PC-9 (cell line): ENCODE data around the gene ZFYVE26. TPM values are rescaled to one million over a fixed set of nuclear protein-coding genes. Genes with fewer than 3 reads are reported as not detected.

Experiments
- BruUV-seq: library from RNA; stranded (reverse); fragments of 400-500 nt; replicated peaks from 2 replicates; lab custom pipeline; 2021; lab: Mats Ljungman, UMichigan
- CTCF ChIA-PET: fragments of 300-600 bp; sonication (Branson Sonifier 250); formaldehyde crosslinking; loops from one replicate; lab custom pipeline; 2022; ENCODE audit warnings: antibody characterized with exemption; lab: Charles Lee
- POLR2A ChIA-PET: fragments of 300-600 bp; sonication (Branson Sonifier 250); formaldehyde crosslinking; loops from one replicate; lab custom pipeline; 2022; ENCODE audit warnings: antibody characterized with exemption; ENCODE audit not compliant: unreplicated experiment; lab: Charles Lee
- DNase-seq, 2 experiments: peaks; one replicate each; pipeline versions ENCODE4 v3.0.0 to v3.0.0-alpha.2; 2015 to 2022; ENCODE audit warnings: mixed read lengths in 1 of 2
- H2AFZ ChIP-seq: fragments of 200-600 bp; sonication (generic); 2 replicates; pipeline ENCODE4 v1.8.1; 2017; ENCODE audit warnings: antibody characterized with exemption
- H3F3A ChIP-seq: fragments of 200-600 bp; sonication (generic); 2 replicates; pipeline ENCODE4 v1.8.1; 2017; ENCODE audit warnings: antibody characterized with exemption, mild to moderate bottlenecking, low read depth; ENCODE audit not compliant: insufficient read depth
- H3K27ac ChIP-seq: fragments of 200-600 bp; sonication (generic); 2 replicates; pipeline ENCODE4 v1.6.1; 2016; ENCODE audit warnings: mixed run types
- H3K27me3 ChIP-seq: fragments of 200-600 bp; sonication (generic); 2 replicates; pipeline ENCODE4 v1.6.1; 2016; ENCODE audit warnings: low read depth, mixed run types; ENCODE audit not compliant: insufficient read depth
- H3K36me3 ChIP-seq: fragments of 200-600 bp; sonication (generic); 2 replicates; pipeline ENCODE4 v1.6.1; 2016; ENCODE audit warnings: low read depth, mixed run types
- H3K4me1 ChIP-seq: fragments of 200-600 bp; sonication (generic); replicated peaks from 2 replicates; pipeline ENCODE4 v1.6.1; 2016; ENCODE audit warnings: mixed run types; ENCODE audit not compliant: insufficient read depth
- H3K4me2 ChIP-seq: fragments of 200-600 bp; sonication (generic); 2 replicates; pipeline ENCODE4 v1.6.1; 2017; ENCODE audit warnings: mixed run types
- H3K4me3 ChIP-seq: fragments of 200-600 bp; sonication (generic); 2 replicates; pipeline ENCODE4 v1.6.1; 2016; ENCODE audit warnings: mixed run types
- H3K79me2 ChIP-seq: fragments of 200-600 bp; sonication (generic); 2 replicates; pipeline ENCODE4 v1.6.1; 2017; ENCODE audit warnings: low read depth, mixed run types
- H3K9me2 ChIP-seq: fragments of 200-600 bp; sonication (generic); 2 replicates; pipeline ENCODE4 v1.8.1; 2017; ENCODE audit warnings: mild to moderate bottlenecking; ENCODE audit not compliant: insufficient read depth
- H3K9me3 ChIP-seq: fragments of 200-600 bp; sonication (generic); 2 replicates; pipeline ENCODE4 v1.8.1; 2016; ENCODE audit warnings: low read depth; ENCODE audit not compliant: insufficient read depth
- H4K20me1 ChIP-seq: fragments of 200-600 bp; sonication (generic); 2 replicates; pipeline ENCODE4 v1.8.1; 2017; ENCODE audit not compliant: insufficient read depth
- CTCF ChIP-seq: fragments of 200-600 bp; sonication (generic); conservative IDR thresholded peaks from 2 replicates; pipeline ENCODE4 v1.6.1; 2017; ENCODE audit warnings: mixed run types, antibody characterized with exemption, mild to moderate bottlenecking, moderate library complexity
- EZH2 ChIP-seq: fragments of 200-600 bp; sonication (generic); IDR thresholded peaks from 2 replicates; pipeline ENCODE4 v1.8.0; 2017; ENCODE audit warnings: antibody characterized with exemption, low read depth
- intact Hi-C: fragments of 100-400 bp; cut with micrococcal nuclease; formaldehyde crosslinking; loops from one replicate; pipeline ENCODE4 v1.10.0; 2022; ENCODE audit not compliant: unreplicated experiment
- total RNA-seq: library from RNA; stranded (reverse); gene quantifications from 2 replicates; pipeline ENCODE4 v1.2.3, GENCODE V29; 2021

The ZFYVE26 gene
- total RNA-seq, 1 experiment from 2014 or later = 19.2 TPM

- intact Hi-C loops = no loop called here
- DNase-seq = no peak
- TF ChIP-seq CTCF = no peak
- no peak for TF ChIP-seq EZH2
- no peaks in the 10 kb centered on the region for H3K27me3 ChIP-seq
- no peak overlapping the region for H2AFZ ChIP-seq
- no peaks in the 10 kb centered on the region for H3K9me3 ChIP-seq
- CTCF ChIA-PET = no interaction called here
- no peaks in the 10 kb centered on the region for H3F3A ChIP-seq
- H3K4me3 ChIP-seq = no peak overlapping the region
- POLR2A ChIA-PET = no interaction called here
- H3K27ac ChIP-seq = no peak overlapping the region
- H3K36me3 ChIP-seq = no peaks in the 10 kb centered on the region; the same call in 1 of the 2 replicates
- no TSS peak for BruUV-seq
- no peaks in the 10 kb centered on the region for H3K79me2 ChIP-seq
- no peak overlapping the region for H3K4me2 ChIP-seq
- H3K4me1 ChIP-seq = no peaks in the 10 kb centered on the region
- no peaks in the 10 kb centered on the region for H3K9me2 ChIP-seq
- no peaks in the 10 kb centered on the region for H4K20me1 ChIP-seq
These were observed 59.9 kb downstream of the ZFYVE26 start for GRCh38 chr14:67756496-67756895.

- peaks cover 2% of the 10 kb centered on the region; the same call in 1 of the 2 replicates for H3K36me3 ChIP-seq
- no peaks in the 10 kb centered on the region; the same call in 1 of the 2 replicates for H3K9me2 ChIP-seq
- POLR2A ChIA-PET = no interaction called here
- H3K27me3 ChIP-seq = no peaks in the 10 kb centered on the region
- no peak overlapping the region for H2AFZ ChIP-seq
- H3F3A ChIP-seq = no peaks in the 10 kb centered on the region
- no peak for DNase-seq
- no peaks in the 10 kb centered on the region for H3K79me2 ChIP-seq
- TF ChIP-seq CTCF (no peak), EZH2 (no peak)
- no peak overlapping the region for H3K4me2 ChIP-seq
- no peaks in the 10 kb centered on the region for H3K4me1 ChIP-seq
- H4K20me1 ChIP-seq = no peaks in the 10 kb centered on the region
- CTCF ChIA-PET = no interaction called here
- H3K9me3 ChIP-seq = no peaks in the 10 kb centered on the region
- intact Hi-C loops = no loop called here
- H3K4me3 ChIP-seq = no peak overlapping the region
- BruUV-seq = no TSS peak
- H3K27ac ChIP-seq = no peak overlapping the region
These were observed 66.9 kb downstream of the ZFYVE26 start for GRCh38 chr14:67749341-67750084.

GRCh38 chr14:67748312-67748711 is 68.1 kb downstream of the ZFYVE26 start:
- Histone ChIP-seq H3K4me3 (no peak overlapping the region), H3K4me1 (no peaks in the 10 kb centered on the region), H3K9me2 (no peaks in the 10 kb centered on the region; the same call in 1 of the 2 replicates), H3K27ac (no peak overlapping the region), H4K20me1 (no peaks in the 10 kb centered on the region), H3F3A (no peaks in the 10 kb centered on the region), H3K4me2 (no peak overlapping the region), H3K36me3 (peaks cover 2% of the 10 kb centered on the region; the same call in 1 of the 2 replicates), H2AFZ (no peak overlapping the region), H3K27me3 (no peaks in the 10 kb centered on the region), H3K79me2 (no peaks in the 10 kb centered on the region), H3K9me3 (no peaks in the 10 kb centered on the region)
- CTCF ChIA-PET = no interaction called here
- POLR2A ChIA-PET = interaction anchor here (0.6 kb wide), 2 partner anchors 89 to 171 kb away, joined by 4 to 7 read pairs; no protein-coding TSS in a partner anchor
- TF ChIP-seq EZH2 (no peak), CTCF (no peak)
- BruUV-seq = no TSS peak
- DNase-seq = no peak
- intact Hi-C loops = no loop called here
